ENCODE data around the gene PPP1R13B. TPM values are rescaled to one million over a fixed set of nuclear protein-coding genes. Genes with fewer than 3 reads are reported as not detected.

Gene PPP1R13B
- total and polyA plus RNA-seq, 2 experiments from 2014 or later = 88.5 to 124 TPM

DNA sequence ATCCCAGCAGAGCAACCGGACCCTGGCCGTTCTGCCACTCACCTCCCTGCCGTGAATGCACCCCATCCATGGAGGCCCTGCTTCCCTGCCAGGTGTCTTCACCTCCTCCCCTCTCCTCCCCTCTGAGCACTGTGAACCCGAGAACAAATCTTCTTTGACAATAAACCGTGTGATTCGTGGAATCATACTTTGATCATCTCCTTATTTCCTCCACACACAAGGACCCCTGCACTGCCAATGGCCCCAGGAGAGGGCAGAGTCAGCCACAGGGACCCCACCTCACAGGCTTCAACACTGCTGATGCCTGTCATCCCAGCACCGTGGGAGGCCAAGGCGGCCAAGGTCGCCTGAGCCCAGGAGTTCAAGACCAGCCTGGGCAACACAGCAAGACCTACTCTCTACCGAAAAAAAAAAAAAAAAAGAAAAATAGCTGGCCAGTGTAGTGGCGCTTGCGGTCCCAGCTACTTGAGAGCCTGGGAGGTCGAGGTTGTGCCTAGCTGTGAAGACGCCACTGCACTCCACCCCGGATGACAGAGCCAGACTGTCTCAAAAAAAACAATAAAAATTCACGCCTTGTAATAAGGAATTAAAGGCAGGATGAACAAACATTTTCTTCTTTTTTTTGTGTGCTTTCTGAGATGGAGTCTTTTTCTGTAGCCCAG, 133.2 kb downstream of the PPP1R13B start:
- TF ChIP-seq, protein P1, sequence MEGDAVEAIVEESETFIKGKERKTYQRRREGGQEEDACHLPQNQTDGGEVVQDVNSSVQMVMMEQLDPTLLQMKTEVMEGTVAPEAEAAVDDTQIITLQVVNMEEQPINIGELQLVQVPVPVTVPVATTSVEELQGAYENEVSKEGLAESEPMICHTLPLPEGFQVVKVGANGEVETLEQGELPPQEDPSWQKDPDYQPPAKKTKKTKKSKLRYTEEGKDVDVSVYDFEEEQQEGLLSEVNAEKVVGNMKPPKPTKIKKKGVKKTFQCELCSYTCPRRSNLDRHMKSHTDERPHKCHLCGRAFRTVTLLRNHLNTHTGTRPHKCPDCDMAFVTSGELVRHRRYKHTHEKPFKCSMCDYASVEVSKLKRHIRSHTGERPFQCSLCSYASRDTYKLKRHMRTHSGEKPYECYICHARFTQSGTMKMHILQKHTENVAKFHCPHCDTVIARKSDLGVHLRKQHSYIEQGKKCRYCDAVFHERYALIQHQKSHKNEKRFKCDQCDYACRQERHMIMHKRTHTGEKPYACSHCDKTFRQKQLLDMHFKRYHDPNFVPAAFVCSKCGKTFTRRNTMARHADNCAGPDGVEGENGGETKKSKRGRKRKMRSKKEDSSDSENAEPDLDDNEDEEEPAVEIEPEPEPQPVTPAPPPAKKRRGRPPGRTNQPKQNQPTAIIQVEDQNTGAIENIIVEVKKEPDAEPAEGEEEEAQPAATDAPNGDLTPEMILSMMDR (IDR thresholded peaks at IDR 0.05; ENCODE audit: low read depth, low read length) = no peak
- H3K9me3 ChIP-seq (ENCODE audit: low read depth) = no peaks in the 10 kb centered on the region
- H3K27me3 ChIP-seq = no peaks in the 10 kb centered on the region
- peaks cover 20% of the 10 kb centered on the region for H3K4me1 ChIP-seq (ENCODE audit: low read depth)
- no peak for DNase-seq (ENCODE audit: low read depth in 1 of 2, low spot score in 1 of 2)
- peak overlapping the region; percentile 70 for H3K27ac ChIP-seq
- no peak overlapping the region for H3K4me3 ChIP-seq
- H3K36me3 ChIP-seq = no peaks in the 10 kb centered on the region

DNA sequence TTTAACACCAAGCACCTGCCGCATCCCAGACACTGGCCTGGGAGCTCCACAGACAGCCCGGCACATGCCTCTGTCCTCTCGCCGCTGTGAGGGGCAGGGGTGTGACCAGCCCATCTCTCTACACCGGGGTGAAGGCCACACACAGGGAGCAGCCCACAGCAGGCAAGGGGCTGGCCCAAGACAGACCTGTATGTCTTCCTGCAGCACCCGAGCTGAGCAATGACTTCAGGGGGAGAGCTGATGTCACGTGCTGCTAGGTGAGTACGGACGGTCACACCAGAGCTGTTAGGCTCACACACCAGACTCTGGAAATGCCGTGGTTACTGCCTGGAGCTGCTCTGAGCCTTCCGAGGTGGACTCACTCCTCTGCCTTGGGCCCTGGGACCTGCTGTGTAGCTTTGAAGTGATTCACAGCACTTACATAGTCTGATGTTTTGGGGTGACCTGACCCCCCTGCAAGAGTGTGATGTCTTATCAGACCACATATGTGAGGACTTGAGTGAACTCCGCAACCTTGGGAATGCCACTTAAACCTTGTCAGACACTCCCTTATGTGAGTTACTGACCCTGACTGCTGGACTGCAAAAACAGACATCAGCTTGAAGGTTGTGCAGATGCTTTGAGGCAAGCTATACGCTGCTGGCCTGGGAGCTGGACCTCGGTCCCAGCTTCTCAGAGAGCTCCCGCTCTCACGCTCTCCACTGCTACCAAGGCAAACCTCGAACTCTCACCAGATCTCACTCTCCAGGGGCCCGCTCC, 133.9 kb downstream of the PPP1R13B start:
- no peaks in the 10 kb centered on the region for H3K36me3 ChIP-seq
- peak overlapping the region; percentile 70 for H3K27ac ChIP-seq
- no peaks in the 10 kb centered on the region for H3K9me3 ChIP-seq (ENCODE audit: low read depth)
- H3K4me1 ChIP-seq (ENCODE audit: low read depth) = peaks cover 20% of the 10 kb centered on the region
- no peaks in the 10 kb centered on the region for H3K27me3 ChIP-seq
- H3K4me3 ChIP-seq = no peak overlapping the region
- TF ChIP-seq, protein P1 (IDR thresholded peaks at IDR 0.05; ENCODE audit: low read depth, low read length) = no peak
- DNase-seq (ENCODE audit: low read depth in 1 of 2, low spot score in 1 of 2) = no peak

DNA sequence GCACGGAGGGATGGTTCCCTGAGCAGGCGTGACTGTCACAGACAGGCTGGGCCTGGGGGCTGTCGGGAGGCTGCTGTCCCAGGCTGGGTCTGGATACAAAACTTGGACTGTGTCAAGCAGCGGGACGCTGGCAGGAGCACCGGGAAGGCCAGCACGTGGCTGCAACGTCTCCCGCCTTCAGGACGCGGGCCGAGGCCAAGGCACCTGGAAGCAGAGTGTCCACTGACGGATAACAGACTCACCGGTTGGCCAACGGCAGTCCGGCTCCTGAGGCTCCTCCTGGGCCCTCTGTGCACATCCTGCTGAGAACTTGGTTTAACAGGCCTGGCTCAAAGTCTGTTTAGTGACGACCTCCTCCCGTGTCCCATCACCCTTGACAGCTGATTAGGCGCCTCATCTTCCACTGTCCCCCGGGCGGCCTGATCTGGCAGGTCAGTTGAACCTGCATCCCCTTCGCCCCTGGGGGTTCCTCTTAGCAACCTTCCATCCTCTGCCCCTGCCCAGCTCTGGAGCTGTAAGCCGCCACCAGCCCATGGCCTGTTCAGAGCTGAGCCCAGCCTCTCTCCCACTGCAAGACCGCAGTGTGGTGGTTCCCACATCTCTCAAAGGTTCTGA, 134.6 kb downstream of the PPP1R13B start:
- TF ChIP-seq, protein P1 (IDR thresholded peaks at IDR 0.05; ENCODE audit: low read depth, low read length) = no peak
- Histone ChIP-seq H3K27me3 (no peaks in the 10 kb centered on the region), H3K4me3 (no peak overlapping the region), H3K36me3 (no peaks in the 10 kb centered on the region), H3K27ac (peak overlapping the region; percentile 70), H3K4me1 (ENCODE audit: low read depth) (peaks cover 20% of the 10 kb centered on the region), H3K9me3 (ENCODE audit: low read depth) (no peaks in the 10 kb centered on the region)
- DNase-seq (ENCODE audit: low read depth in 1 of 2, low spot score in 1 of 2) = no peak

DNA sequence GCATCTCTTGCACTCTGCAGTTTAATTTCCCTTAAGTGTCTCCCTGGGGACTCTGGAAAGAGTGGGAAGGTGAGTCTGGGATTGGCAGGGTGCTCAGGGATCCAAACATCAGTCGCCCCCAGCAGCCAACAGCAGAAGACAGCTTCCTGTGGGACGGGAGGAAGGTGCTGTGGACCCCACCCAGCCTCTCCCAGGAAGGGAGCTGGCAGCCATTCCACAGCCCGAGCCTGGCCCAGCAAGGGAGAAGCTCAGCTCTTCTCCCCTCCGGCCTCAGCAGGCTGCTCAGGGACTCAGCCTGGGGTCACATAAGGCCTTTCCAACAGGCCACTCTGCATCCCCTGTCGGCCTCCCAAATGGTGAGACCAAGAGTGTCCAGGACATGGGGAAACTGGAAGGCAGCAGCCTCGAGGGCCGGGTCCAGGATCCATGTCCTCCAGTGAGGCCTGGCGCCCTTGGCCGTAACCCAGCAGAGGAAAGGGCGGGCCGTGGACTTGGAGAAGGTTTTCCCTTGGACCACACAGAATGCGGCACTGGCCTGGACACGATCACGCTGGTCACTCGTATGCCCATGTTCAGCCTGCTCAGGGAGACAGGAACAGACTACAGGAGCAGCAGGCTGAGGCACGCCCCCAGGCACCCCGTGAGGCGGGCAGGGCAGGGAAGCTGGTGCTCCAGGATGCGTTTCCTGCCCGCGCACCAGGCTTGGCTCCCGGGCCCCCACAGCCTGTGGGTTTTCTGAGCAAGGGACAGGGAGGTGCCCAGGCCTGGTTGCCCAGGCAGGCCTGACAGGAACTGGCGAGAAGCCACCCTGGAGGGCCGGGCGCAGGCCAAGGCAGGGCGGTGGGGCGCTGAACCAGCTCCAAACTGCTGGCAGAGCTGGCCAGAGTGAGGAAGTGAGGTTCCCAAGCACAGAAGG, 135.6 kb downstream of the PPP1R13B start:
- Histone ChIP-seq H3K27me3 (no peaks in the 10 kb centered on the region), H3K9me3 (ENCODE audit: low read depth) (no peaks in the 10 kb centered on the region), H3K4me1 (ENCODE audit: low read depth) (peaks cover 17% of the 10 kb centered on the region), H3K36me3 (no peaks in the 10 kb centered on the region), H3K27ac (peak overlapping the region; percentile 24), H3K4me3 (no peak overlapping the region)
- DNase-seq (ENCODE audit: low read depth in 1 of 2, low spot score in 1 of 2) = no peak
- TF ChIP-seq, protein P1 (IDR thresholded peaks at IDR 0.05; ENCODE audit: low read depth, low read length) = no peak

DNA sequence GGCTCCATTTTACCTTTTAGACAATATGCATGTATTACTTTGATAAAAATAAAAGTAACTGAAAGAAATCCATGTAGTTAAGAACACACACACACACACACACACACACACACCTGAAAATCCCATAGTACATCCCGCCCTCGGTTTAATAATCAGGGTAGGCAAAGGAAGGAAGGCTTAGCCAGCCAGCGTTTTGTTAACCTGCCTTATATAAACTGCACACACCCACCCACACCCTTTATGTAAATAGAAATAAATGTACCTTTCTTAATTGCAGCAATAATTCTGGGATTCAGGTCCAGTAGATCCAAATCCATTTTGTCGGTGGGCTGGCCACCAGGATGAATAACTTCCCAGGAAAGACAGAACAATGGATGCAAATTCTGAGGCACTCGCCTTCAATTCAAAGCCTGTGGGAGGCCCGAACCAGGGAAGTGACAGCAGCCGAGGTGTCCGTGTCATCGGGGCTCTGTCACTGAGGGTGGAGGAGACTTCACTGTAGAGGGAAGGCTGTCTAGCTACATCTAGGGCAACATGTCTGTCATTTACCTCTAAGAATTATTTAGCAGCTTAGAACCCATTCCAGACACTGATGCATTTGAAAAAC, 136.5 kb downstream of the PPP1R13B start:
- no peaks in the 10 kb centered on the region for H3K27me3 ChIP-seq
- DNase-seq (ENCODE audit: low read depth in 1 of 2, low spot score in 1 of 2) = no peak
- TF ChIP-seq, protein P1 (IDR thresholded peaks at IDR 0.05; ENCODE audit: low read depth, low read length) = no peak
- H3K36me3 ChIP-seq = no peaks in the 10 kb centered on the region
- H3K4me1 ChIP-seq (ENCODE audit: low read depth) = peaks cover 14% of the 10 kb centered on the region
- H3K4me3 ChIP-seq = no peak overlapping the region
- no peaks in the 10 kb centered on the region for H3K9me3 ChIP-seq (ENCODE audit: low read depth)
- H3K27ac ChIP-seq = no peak overlapping the region

All from cardiac muscle cell (in vitro differentiated cells and primary cell).